Suprapubic skin (tissue), 4 donors: ENCODE measurements around the gene MGAT3.

Experiments
- EP300 ChIP-seq: sonication (generic); formaldehyde crosslinking; IDR thresholded peaks from one replicate; pipeline ENCODE4 v1.6.1; 2017; ENCODE audit warnings: antibody characterized with exemption
- POLR2A ChIP-seq, 2 donors: fragments of 450-650 bp; IDR thresholded peaks; one replicate each; pipeline ENCODE4 v1.6.1; 2017; ENCODE audit warnings: antibody characterized with exemption in 2 of 2, mild to moderate bottlenecking in 2 of 2, moderate library complexity in 2 of 2
- POLR2AphosphoS5 ChIP-seq, 3 donors: sonication (generic); formaldehyde crosslinking; IDR thresholded peaks; one replicate each; pipeline ENCODE4 v1.6.1; 2017; ENCODE audit warnings: antibody characterized with exemption in 3 of 3
- TF ChIP-seq, protein P1 (sequence below), 2 donors: fragments of 200-600 bp in 1 of 2; fragments of 450-650 bp in 1 of 2; sonication (generic) in 1 of 2; IDR thresholded peaks; one replicate each; pipeline ENCODE4 v1.5.1; 2016 to 2019; ENCODE audit warnings: antibody characterized with exemption in 2 of 2, mild to moderate bottlenecking in 1 of 2, moderate library complexity in 1 of 2

GRCh38 chr22:39477542-39477941, 20.7 kb downstream of the MGAT3 start:
- TF ChIP-seq, protein P1, sequence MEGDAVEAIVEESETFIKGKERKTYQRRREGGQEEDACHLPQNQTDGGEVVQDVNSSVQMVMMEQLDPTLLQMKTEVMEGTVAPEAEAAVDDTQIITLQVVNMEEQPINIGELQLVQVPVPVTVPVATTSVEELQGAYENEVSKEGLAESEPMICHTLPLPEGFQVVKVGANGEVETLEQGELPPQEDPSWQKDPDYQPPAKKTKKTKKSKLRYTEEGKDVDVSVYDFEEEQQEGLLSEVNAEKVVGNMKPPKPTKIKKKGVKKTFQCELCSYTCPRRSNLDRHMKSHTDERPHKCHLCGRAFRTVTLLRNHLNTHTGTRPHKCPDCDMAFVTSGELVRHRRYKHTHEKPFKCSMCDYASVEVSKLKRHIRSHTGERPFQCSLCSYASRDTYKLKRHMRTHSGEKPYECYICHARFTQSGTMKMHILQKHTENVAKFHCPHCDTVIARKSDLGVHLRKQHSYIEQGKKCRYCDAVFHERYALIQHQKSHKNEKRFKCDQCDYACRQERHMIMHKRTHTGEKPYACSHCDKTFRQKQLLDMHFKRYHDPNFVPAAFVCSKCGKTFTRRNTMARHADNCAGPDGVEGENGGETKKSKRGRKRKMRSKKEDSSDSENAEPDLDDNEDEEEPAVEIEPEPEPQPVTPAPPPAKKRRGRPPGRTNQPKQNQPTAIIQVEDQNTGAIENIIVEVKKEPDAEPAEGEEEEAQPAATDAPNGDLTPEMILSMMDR (IDR thresholded peaks at IDR 0.05): no peak
- TF ChIP-seq EP300 (no peak), POLR2AphosphoS5 (IDR thresholded peaks at IDR 0.05) (no peak), POLR2A (IDR thresholded peaks at IDR 0.05) (no peak)
